Measurements from ENCODE around the gene SNCA. TPM values are rescaled to one million over a fixed set of nuclear protein-coding genes. Genes with fewer than 3 reads are reported as not detected.

SNCA gene
- total RNA-seq, 3 donors from 2014 or later (not counting 1 experiment from before 2014, with no cell fraction given) = 0.58 to 2.0 (median 1.2) TPM

GRCh38 chr4:89719536-89720090 lies 117.3 kb downstream of the SNCA start:
- H3K4me3 ChIP-seq (ENCODE audit: low read length) = no peak overlapping the region
- H3K36me3 Mint-ChIP-seq = no peaks in the 10 kb centered on the region
- H3K27me3 ChIP-seq (ENCODE audit: control insufficient read depth, insufficient read depth, low read length) = no peaks in the 10 kb centered on the region
- H3K9me3 ChIP-seq (ENCODE audit: control insufficient read depth, insufficient read depth, low read length) = no peaks in the 10 kb centered on the region
- H3K27me3 Mint-ChIP-seq (ENCODE audit: low read depth in 2 of 2) = peaks cover 0 to 3% of the 10 kb centered on the region in 2 donors
- ATAC-seq (no peak), DNase-seq (no peak)
- no peaks in the 10 kb centered on the region for H3K9me3 Mint-ChIP-seq
- no peaks in the 10 kb centered on the region for H3K36me3 ChIP-seq (ENCODE audit: control insufficient read depth, insufficient read depth, low read length)
- WGBS (ENCODE audit: insufficient coverage) = 88% methylated on average over 5 of the region's 7 CpGs
- H3K4me3 Mint-ChIP-seq = no peak overlapping the region
- no peaks in the 10 kb centered on the region for H3K4me1 ChIP-seq (ENCODE audit: control insufficient read depth, insufficient read depth, low read length)
- intact Hi-C loops (cut with micrococcal nuclease) = no loop called here
- TF ChIP-seq, protein P1, sequence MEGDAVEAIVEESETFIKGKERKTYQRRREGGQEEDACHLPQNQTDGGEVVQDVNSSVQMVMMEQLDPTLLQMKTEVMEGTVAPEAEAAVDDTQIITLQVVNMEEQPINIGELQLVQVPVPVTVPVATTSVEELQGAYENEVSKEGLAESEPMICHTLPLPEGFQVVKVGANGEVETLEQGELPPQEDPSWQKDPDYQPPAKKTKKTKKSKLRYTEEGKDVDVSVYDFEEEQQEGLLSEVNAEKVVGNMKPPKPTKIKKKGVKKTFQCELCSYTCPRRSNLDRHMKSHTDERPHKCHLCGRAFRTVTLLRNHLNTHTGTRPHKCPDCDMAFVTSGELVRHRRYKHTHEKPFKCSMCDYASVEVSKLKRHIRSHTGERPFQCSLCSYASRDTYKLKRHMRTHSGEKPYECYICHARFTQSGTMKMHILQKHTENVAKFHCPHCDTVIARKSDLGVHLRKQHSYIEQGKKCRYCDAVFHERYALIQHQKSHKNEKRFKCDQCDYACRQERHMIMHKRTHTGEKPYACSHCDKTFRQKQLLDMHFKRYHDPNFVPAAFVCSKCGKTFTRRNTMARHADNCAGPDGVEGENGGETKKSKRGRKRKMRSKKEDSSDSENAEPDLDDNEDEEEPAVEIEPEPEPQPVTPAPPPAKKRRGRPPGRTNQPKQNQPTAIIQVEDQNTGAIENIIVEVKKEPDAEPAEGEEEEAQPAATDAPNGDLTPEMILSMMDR (IDR thresholded peaks at IDR 0.05) = no peak
- no peaks in the 10 kb centered on the region for H3K4me1 Mint-ChIP-seq
- H3K27ac ChIP-seq (ENCODE audit: low read length) = no peak overlapping the region
- H3K27ac Mint-ChIP-seq = no peak overlapping the region

DNA sequence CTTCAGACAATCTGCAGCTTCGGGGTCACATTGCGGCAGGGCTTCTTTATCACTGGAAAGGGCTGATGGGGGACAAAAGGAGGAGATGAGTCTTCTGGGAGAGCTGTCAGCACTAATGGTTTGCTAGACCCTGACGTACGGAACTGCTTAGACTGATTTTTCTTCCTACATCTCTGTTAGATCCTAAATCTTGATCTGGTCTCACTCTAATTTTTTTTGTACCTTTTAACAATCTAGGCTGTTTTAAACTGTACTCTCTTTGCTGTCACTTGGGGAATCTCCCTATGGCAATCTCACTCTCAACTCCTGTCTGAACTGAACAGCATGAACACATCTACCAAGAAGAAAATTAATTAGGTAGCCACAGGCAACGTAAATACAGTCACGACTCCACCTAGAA lies 120.1 kb downstream of the SNCA start:
- Histone ChIP-seq H3K4me1 (ENCODE audit: control insufficient read depth, insufficient read depth, low read length) (no peaks in the 10 kb centered on the region), H3K4me3 (ENCODE audit: low read length) (no peak overlapping the region), H3K36me3 (ENCODE audit: control insufficient read depth, insufficient read depth, low read length) (no peaks in the 10 kb centered on the region), H3K27ac (ENCODE audit: low read length) (no peak overlapping the region), H3K27me3 (ENCODE audit: control insufficient read depth, insufficient read depth, low read length) (no peaks in the 10 kb centered on the region), H3K9me3 (ENCODE audit: control insufficient read depth, insufficient read depth, low read length) (no peaks in the 10 kb centered on the region)
- H3K9me3 Mint-ChIP-seq = no peaks in the 10 kb centered on the region
- peaks cover 0 to 3% of the 10 kb centered on the region in 2 donors for H3K27me3 Mint-ChIP-seq (ENCODE audit: low read depth in 2 of 2)
- intact Hi-C loops (cut with micrococcal nuclease) = no loop called here
- no peak overlapping the region for H3K4me3 Mint-ChIP-seq
- no peaks in the 10 kb centered on the region for H3K4me1 Mint-ChIP-seq
- H3K36me3 Mint-ChIP-seq = no peaks in the 10 kb centered on the region
- no peak overlapping the region for H3K27ac Mint-ChIP-seq
- TF ChIP-seq, protein P1 (IDR thresholded peaks at IDR 0.05) = no peak
- DNase-seq (no peak), ATAC-seq (no peak)
- 99% methylated on average over 6 of the region's 6 CpGs for WGBS (ENCODE audit: insufficient coverage)

DNA sequence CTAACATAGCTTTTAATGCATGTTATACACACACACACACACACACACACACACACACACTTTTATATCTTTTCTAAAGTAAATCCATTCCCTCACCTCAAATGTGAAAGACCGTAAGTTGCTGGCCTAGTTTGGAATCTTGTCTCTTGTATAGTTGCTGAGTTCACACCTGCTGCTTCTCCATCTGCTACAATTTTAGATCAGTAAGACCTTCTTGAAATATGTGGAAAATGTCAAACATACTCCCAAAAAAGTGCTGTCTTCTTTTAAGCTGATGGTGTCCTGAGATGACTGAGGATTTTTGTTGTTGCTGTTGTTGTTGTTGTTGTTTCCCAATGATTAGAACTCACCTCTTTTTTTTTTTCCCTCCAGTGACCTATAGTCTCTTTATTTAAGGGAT lies 121.3 kb downstream of the SNCA start:
- WGBS (ENCODE audit: insufficient coverage) = 80% methylated on average over 1 of the region's 1 CpG
- no peaks in the 10 kb centered on the region for H3K4me1 Mint-ChIP-seq
- Histone ChIP-seq H3K27me3 (ENCODE audit: control insufficient read depth, insufficient read depth, low read length) (no peaks in the 10 kb centered on the region), H3K4me1 (ENCODE audit: control insufficient read depth, insufficient read depth, low read length) (no peaks in the 10 kb centered on the region), H3K36me3 (ENCODE audit: control insufficient read depth, insufficient read depth, low read length) (no peaks in the 10 kb centered on the region), H3K27ac (ENCODE audit: low read length) (no peak overlapping the region), H3K9me3 (ENCODE audit: control insufficient read depth, insufficient read depth, low read length) (no peaks in the 10 kb centered on the region), H3K4me3 (ENCODE audit: low read length) (no peak overlapping the region)
- DNase-seq = no peak
- TF ChIP-seq, protein P1 (IDR thresholded peaks at IDR 0.05) = no peak
- no peak overlapping the region for H3K27ac Mint-ChIP-seq
- H3K4me3 Mint-ChIP-seq = no peak overlapping the region
- ATAC-seq = no peak
- no peaks in the 10 kb centered on the region for H3K36me3 Mint-ChIP-seq
- H3K27me3 Mint-ChIP-seq (ENCODE audit: low read depth in 2 of 2) = peaks cover 0 to 3% of the 10 kb centered on the region in 2 donors
- intact Hi-C loops (cut with micrococcal nuclease) = no loop called here
- no peaks in the 10 kb centered on the region for H3K9me3 Mint-ChIP-seq

- Histone ChIP-seq H3K27me3 (ENCODE audit: control insufficient read depth, insufficient read depth, low read length) (no peaks in the 10 kb centered on the region), H3K4me1 (ENCODE audit: control insufficient read depth, insufficient read depth, low read length) (no peaks in the 10 kb centered on the region), H3K27ac (ENCODE audit: low read length) (no peak overlapping the region), H3K9me3 (ENCODE audit: control insufficient read depth, insufficient read depth, low read length) (no peaks in the 10 kb centered on the region), H3K4me3 (ENCODE audit: low read length) (no peak overlapping the region), H3K36me3 (ENCODE audit: control insufficient read depth, insufficient read depth, low read length) (no peaks in the 10 kb centered on the region)
- TF ChIP-seq, protein P1 (IDR thresholded peaks at IDR 0.05) = no peak
- WGBS (ENCODE audit: insufficient coverage) = 97% methylated on average over 4 of the region's 4 CpGs
- H3K36me3 Mint-ChIP-seq = no peaks in the 10 kb centered on the region
- peaks cover 2% of the 10 kb centered on the region in 2 donors for H3K4me1 Mint-ChIP-seq
- H3K27me3 Mint-ChIP-seq (ENCODE audit: low read depth in 2 of 2) = peaks cover 0 to 2% of the 10 kb centered on the region in 2 donors
- no peak overlapping the region for H3K27ac Mint-ChIP-seq
- DNase-seq (no peak), ATAC-seq (no peak)
- intact Hi-C loops (cut with micrococcal nuclease) = no loop called here
- H3K4me3 Mint-ChIP-seq = no peak overlapping the region
- H3K9me3 Mint-ChIP-seq = no peaks in the 10 kb centered on the region
Observed at GRCh38 chr4:89712827-89713226, 124.1 kb downstream of the SNCA start.

Measured in natural killer cell (primary cell).